Pons (tissue), 1 donor: Measurements from ENCODE around the gene FER.
"Not testable (repeated sequence)": the region's sequence is repeated elsewhere in the genome, so short reads cannot be mapped to it uniquely, and the experiment has no call there.

Source experiments
- DNase-seq: peaks from one replicate; pipeline ENCODE4 v3.0.0-alpha.2; 2016; ENCODE audit warnings: low spot score

Gene FER

DNA sequence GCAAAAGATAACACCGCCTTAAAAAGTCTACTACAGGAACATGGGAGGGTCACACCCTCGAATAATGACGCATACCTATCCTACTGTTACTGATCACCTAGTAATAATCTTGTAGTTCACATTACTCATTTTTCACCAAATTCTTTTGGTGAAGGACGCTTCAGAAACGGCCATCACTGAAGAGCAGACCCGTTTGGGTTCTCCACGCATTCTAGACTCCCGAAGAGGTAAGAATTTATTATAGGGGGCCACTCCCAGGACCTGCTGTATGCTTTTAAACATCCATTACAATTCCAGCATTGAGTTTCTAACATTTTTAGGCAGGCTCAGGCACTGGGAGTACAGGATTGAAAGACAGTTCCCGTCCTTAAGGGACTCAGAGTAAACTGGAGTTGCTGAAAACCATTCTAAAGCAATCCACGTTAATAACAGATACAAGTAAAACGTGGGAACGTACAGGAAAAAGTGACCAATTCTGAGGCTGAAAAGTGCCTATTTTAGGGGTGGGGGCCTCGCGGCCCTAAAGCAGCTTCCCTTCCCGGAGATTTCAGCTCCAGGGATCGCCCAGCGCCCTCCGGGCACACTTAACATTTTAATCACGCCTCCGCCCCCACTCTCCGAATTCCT is at the start of gene FER:
TSS of gene FER (plus strand) at position 124 of the 627 bp plus-strand sequence. CDS start 50,286 bp downstream, outside the sequence.
- no peak for DNase-seq

DNA sequence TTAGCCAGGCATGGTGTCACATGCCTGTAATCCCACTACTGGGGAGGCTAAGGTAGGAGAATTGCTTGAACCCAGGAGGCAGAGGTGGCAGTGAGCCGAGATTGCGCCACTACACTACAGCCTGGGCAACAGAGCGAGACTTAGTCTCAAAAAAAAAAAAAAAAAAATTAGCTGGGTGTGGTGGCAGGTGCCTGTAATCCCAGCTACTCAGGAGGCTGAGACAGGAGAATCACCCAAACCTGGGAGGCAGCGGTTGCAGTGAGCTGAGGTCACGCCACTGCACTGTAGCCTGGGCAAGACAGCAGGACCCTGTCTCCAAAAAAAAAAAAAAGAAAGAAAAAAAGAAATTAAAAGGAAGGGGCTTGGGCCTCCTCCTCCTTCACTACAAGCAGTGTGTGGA is 47.3 kb upstream of the FER start:
- not testable (repeated sequence) for DNase-seq

DNA sequence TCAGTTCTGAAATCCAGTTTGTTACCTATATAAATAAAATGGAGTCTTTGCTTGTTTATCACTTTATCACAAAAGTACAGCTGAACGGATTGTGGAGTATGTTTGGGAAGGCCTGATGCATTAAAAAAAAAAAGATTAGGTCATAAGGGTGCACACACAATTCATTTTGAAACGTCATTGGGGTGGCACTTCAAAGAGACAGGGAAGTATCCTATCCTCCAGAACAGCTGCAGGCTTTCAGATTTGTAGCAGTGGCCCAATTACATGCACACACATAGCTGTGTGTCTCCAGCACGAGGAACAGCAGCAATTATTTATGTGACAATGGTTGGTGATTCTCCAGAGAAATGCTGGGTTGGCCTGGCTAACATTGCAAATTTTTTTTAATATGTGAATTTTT is 46.8 kb upstream of the FER start:
- peak; percentile 21 for DNase-seq

DNA sequence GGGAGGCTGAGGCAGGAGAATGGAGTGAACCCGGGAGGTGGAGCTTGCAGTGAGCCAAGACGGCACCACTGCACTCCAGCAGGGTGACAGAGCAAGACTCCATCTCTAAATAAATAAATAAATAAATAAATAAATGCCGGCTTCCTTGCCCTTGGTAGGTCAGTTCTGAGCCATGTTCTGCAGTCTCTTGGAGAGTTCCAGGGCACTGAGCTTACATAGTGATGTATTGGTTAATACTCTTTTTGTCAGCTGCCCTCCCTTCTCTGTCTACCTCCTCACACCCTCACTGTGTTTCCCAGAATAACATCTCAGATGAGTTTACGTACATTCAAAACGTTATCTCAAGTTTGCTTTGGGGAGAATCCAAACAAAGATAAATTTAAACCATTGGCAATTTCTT is 45.2 kb upstream of the FER start:
- DNase-seq: no peak

DNA sequence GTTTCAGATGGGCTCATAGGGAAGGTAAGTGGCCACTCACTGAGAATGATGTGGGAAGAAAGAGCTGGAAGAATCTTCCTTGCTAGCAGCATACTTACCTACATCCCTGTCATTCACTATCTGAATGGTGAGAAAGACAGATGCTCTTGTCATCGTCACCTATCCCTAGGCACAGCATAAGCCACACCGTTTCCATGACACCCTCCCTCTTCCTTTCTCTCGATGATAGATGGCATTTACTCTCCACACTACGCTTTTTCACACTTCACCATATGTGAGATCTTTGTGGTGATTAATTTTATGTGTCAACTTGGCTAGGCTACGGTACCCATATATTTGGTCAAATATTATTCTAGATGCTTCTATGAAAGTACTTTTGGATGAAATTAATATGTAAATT is 44.4 kb upstream of the FER start:
- DNase-seq: no peak

DNA sequence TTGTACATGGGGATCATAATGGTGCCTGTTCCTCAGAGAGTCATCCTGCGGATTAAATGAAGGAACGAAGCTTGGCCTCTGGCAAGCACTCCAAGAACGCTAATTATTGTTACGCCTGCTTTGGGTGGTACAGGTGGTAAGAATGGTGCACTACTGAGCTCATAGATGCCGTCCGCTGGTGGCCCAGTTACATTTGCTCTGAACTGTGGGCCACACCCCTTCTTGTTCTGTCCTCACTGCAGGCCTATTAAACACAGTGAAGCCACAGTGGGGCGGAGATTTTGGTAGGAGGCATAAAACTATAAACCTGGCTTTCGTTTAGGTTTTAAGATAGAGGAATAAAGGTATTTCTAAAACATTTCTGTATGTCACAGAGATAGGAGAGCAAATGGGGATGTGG is 40.6 kb upstream of the FER start:
- no peak for DNase-seq

DNA sequence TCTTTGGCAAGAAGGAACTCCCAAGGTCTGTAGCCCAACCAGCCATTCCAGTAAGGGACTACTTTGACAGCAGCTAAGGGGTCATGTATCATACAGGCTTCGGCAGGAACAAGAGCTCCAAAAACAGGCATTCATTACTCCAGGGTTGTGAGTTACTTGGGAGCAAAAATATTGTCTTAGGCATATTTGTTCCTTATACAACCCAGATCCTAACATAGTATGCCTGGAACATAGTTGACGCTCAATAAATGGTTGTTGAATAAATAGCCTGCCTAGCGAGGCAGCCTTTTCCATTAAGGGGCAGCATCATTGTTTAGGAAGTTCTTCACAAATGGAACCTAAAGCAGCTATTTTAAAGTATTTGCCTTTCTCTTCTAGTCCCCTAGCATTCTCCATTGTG is 35.8 kb upstream of the FER start:
- DNase-seq: no peak

DNA sequence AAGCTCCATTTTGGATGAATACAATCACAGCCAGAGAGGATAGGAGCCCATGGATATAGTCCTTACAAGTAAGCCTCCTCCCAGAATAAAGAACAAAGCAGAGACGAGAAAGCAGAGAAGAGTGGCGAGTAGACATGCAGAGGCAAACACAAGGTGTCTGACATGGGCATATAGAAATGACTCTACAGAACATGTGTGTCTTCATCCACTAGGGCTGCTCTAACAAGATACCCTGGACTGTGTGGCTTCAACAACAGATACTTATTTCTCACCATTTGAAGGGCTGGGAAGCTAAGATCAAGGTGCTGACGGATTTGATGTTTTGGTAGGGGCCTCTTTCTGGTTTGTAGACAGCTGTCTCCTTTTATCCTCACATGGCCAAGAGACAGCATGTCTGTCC is 32.3 kb upstream of the FER start:
- no peak for DNase-seq

DNA sequence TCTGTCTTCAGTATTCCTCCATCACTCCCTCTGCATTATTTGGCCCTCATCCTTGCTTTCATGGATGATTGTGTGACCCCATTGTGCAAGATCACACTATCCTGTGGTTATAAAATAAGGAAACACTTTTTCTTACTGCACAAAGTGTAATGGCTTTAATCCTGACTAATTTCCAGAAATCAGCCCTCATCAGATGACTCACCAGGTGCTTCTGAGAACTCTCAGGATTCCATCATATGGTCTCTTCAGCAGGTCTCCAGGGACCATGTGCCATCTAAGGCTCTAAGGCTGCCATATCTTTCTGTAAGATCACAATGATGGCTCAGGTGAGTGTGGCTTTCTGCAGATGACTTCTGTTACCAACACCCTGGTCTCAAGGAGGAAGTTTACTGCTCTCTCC is 27.3 kb upstream of the FER start:
- DNase-seq: no peak

DNA sequence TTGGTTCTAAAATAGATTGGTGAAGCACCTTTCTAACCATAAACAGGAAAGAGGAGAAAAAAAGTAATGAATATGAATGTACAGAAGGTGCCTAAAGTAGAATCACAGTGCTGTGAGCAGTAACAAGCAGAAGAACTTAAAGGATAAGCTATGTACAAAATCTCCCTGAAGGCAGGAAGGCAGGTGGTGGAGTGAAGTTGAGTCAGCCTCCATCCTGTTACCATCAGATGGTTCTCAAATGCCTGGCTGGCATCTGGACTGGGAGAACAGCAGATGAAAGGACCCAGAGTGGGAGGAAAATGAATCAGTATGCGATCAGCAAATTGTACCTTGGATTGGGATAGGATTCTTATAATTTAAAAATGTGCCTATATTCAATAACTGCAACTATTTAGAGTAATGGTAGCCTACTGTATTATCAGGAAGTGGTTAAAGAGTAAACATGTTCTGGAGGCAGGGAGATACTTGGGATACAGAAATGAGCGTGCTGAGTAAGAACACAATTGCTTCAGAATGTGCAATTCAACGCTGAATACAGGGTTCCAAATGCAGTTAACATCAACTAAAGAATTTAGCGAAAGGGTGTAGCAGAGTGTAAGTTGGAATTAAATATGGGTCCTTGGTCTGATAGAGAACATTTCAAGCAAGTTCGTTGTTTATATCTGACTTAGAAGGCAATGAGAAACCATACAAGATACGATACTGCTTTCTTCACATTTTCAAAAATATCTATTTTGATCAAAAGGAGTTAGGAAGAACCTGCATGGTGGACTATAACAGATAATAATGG is 21.1 kb upstream of the FER start:
- DNase-seq: peak; percentile 20

DNA sequence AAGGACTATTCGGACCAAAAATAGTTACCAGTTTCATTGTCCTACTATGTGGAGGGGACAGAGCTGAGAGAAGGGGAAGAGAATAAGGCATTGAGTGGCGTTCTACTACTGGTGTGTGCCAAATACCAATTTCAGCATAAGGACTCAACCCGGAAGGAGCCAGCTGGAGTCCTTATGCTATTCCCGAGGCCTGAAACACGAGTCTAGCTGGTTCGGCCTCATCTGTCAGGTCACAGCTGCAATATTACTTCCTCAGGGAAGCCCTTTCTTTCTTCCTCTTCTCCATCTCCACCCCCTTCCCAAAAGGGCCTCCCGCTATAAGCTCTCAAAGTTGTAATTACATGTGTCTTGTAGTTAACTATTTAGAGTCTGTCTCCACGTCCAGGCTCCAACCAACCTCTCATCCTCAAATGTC is 20.5 kb upstream of the FER start:
- peak; percentile 60 for DNase-seq

DNA sequence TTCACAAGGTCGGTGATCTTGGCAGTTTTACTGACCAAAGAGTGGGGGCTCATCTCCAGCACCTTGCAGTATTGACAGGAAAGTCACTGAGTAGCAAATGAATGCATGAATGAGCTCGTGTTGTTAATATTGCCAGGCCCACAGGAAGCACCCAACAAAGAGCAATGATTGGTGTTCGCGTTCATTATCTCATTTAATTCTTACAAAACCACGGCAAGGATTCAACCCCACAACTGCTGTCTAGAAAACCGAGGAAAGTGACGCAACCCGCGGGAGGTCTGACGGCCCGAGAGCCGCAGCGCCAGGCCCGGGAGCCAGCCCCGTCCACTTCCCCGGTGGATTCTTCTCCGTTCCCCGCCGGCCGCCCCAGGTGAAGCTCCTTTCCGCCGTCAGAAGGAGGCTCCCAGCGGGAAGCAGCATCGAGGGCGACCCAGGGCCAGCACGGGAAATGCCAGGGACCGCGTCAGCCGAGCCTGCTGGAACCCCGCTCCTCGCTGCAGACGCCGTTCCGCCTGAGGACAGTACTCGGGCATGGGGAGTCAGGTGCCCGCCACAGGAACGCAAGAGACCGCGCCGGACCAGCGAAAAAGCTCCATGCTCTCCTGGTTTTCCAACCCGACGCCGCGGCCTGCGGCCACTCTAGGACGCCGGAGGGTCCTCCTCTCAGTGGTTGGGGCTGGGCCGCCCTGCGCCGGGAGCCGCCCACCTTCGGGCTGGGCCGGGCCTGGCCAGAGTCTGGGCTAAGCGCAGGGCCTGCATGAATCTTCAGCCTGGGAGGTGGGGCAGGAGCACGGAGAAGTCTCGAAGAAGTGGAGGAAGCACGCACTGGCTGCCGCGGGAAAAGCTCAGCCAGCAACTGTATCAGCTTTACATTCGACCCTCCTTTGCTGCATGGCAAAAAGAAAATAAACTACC is 19.8 kb upstream of the FER start:
- DNase-seq: peak; percentile 75

DNA sequence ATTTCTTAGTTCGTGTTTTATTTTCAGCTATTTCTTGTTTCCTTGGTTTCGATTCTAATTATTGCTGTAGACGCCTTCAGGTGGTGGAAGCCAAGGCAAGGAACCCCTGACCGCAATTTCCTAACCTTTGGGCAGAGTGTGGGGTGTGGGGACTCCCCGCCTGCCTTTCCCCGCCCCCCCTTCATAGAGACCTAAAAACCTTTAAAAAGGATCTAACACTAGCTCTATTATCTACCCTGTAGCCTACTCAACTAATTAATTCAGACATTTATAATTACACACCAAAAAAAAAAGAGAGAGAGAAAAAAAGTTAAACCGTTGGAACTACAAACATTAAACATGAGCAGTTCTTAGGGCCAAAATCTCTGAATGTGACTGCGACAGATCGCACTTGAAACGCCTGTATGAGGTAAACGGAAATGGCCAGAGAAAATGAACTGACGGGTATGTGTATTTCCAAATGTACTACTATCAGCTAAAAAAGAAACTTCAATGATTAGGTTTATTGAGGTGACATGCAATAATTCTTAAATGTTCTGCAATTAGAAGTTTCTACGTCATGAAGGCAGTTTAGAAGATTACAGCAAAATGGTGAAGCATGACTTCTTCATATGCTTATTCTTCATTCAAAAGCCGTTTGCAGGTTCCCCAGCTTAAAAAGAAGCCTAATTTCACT is 19.0 kb upstream of the FER start:
- DNase-seq: peak; percentile 20

DNA sequence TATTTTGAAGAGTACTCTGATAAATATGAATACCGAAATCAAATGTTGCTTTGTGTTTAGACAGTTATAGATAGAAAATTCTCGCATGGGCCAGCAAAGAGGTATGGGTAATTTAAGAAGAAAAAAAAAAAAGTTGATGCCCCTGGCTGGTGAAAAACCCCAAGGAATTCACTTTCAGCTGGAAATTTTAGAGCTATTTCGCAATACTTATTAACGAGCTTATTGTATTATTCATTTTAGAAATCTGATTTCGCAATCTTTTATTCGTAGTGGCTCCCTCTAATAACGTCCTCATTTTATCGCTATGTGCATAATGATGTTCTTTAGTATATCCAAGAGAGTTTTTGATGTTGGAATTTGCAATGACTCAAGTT is 18.5 kb upstream of the FER start:
- no peak for DNase-seq

DNA sequence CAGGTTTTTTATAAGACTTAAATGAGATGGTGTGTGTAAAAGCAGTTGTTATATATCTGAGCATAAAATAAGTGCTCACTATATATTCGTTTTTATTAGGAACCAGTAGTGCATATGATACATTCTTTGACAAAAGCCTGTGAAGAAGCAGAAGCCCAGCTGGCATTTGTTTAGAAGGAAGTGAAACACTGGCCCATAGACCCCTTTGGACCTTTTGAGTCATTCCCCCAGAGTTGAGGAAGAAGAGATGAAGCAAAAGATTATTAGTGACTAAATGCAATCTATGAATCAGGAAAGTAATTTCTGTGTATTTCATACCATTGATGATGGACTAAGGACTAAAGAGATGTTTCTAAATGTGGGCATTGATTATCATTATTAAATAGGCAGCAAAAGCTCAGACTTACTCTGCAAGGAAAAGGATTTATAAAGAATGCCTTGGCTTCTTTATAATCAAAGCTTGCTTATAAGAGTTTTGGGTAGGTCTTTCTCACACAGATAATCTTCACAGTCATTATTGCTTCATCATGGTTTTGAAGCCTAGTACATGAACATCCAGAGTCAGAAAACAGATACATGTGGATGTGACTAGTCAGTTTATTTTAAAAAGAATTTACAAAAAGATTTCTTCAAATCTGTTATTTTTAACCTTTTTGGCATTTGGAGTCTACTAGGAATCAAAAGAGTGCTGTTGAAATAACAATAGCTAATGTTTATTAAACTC is 16.9 kb upstream of the FER start:
- peak; percentile 44 for DNase-seq

DNA sequence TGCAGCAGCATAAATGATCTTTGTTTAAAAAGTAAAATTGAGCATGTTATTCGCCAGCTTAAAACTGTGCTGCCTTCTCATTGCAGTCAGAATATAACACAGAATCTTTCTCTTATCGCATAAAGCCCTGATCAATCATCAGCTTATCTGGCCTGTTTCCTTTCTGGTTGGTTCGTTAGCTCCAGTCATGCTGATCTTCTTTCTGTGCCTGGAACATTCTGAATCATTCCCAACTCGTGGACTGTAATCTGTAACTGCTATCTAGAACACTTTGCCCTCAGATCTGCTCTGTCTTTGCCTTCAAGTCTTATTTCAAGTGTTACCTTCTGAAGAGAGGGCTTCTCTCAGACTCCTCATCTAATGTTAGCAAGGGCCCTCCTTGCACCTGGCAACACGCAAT is 11.9 kb upstream of the FER start:
- DNase-seq: no peak

DNA sequence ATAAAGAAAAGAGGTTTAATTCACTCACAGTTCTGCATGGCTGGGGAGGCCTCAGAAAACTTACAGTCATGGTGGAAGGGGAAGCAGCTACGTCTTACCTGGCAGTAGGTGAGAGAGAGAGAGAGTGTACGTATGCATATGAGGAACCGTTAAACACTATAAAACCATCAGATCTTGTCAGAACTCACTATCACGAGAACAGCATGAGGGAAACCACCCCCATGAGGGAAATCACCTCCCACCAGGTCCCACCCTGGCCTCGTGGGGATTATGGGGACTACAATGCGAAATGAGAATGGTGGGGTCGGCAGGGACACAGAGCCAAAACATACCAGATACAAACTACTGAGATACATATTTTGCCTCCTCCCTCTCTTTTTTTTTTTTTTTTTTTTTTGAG is 10.8 kb upstream of the FER start:
- DNase-seq: no peak

DNA sequence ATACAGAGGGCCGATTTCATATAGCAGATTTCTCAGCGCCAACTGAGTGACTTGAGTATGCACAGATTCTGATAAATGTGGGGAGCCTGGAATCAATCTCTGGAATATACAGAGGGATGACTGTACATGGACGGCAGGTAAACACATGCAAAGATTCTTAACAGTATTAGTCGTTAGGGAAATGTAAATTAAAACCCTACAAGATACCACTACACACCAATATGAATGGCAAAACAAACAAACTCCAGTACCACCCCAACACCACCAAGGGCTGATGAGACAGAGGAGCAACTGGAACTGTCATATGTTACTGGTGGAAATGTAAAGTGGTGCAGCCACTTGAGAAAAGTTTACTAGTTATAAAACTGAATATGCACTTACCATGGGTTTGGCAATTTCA is 8.3 kb upstream of the FER start:
- no peak for DNase-seq

DNA sequence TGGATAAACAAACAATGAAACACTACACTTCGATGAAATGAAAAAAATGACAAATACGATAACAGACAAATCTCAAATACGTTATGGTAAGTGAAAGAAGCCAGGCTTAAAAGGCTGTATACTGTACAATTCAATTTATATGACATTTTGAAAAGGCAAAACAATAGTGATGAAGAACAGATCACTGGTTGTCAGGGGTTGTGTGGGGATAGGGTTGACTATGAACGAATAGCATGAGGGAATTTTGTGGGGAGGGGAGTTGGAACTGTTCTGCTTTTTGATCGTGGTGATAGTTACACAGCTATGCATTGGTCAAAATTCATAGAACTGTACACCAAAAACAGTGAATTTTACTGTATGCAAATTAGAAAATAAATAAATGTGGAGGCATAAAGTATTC is 7.8 kb upstream of the FER start:
- DNase-seq: no peak

DNA sequence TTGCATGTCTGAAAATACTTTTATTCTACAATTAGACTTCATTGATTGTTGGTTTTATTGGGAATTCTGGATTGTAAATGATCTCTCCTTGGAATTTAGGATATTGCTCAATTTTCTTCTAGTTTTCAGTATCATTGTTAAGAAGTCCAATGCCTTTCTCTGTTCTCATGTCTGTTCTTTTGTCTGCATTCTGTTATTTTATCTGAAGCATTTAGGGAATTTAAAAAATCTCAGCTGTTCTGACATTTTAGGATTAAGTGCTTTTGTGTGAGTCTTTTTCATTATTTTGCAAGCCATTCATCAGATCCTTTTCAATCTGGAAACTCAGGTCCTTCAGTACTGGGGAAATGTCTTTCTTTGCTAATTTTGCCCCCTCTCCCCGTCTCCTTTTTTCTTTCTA is 4.4 kb upstream of the FER start:
- DNase-seq: no peak

DNA sequence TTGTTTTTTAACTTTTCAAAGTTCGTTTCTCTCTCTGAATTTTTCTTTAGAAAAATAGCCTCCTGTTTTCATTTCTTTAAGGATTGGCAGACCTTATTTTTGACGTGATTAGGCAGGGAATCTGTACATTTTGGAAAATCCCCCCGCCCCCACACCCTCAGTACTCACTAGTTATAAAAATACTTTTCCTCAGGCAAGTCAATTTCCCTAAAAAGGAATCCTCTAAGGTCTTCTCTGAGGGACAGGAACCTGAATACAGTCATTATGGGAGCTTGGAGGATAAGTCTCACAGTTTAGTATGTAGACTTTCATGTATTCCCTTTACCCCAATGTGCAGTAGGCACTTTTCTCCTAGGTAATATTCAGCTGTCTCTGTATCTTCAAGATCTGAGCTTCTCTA is 3.9 kb upstream of the FER start:
- DNase-seq: no peak
